PC-9 (cell line): ENCODE measurements around the gene RNF40. TPM values are rescaled to one million over a fixed set of nuclear protein-coding genes. Genes with fewer than 3 reads are reported as not detected.

Source experiments
- BruUV-seq: library from RNA; stranded (reverse); fragments of 400-500 nt; replicated peaks from 2 replicates; lab custom pipeline; 2021; lab: Mats Ljungman, UMichigan
- CTCF ChIA-PET: fragments of 300-600 bp; sonication (Branson Sonifier 250); formaldehyde crosslinking; loops from one replicate; lab custom pipeline; 2022; ENCODE audit warnings: antibody characterized with exemption; lab: Charles Lee
- POLR2A ChIA-PET: fragments of 300-600 bp; sonication (Branson Sonifier 250); formaldehyde crosslinking; loops from one replicate; lab custom pipeline; 2022; ENCODE audit warnings: antibody characterized with exemption; ENCODE audit not compliant: unreplicated experiment; lab: Charles Lee
- DNase-seq, 2 experiments: peaks; one replicate each; pipeline versions ENCODE4 v3.0.0 to v3.0.0-alpha.2; 2015 to 2022; ENCODE audit warnings: mixed read lengths in 1 of 2
- H2AFZ ChIP-seq: fragments of 200-600 bp; sonication (generic); 2 replicates; pipeline ENCODE4 v1.8.1; 2017; ENCODE audit warnings: antibody characterized with exemption
- H3F3A ChIP-seq: fragments of 200-600 bp; sonication (generic); 2 replicates; pipeline ENCODE4 v1.8.1; 2017; ENCODE audit warnings: antibody characterized with exemption, mild to moderate bottlenecking, low read depth; ENCODE audit not compliant: insufficient read depth
- H3K27ac ChIP-seq: fragments of 200-600 bp; sonication (generic); 2 replicates; pipeline ENCODE4 v1.6.1; 2016; ENCODE audit warnings: mixed run types
- H3K27me3 ChIP-seq: fragments of 200-600 bp; sonication (generic); 2 replicates; pipeline ENCODE4 v1.6.1; 2016; ENCODE audit warnings: low read depth, mixed run types; ENCODE audit not compliant: insufficient read depth
- H3K36me3 ChIP-seq: fragments of 200-600 bp; sonication (generic); 2 replicates; pipeline ENCODE4 v1.6.1; 2016; ENCODE audit warnings: low read depth, mixed run types
- H3K4me1 ChIP-seq: fragments of 200-600 bp; sonication (generic); replicated peaks from 2 replicates; pipeline ENCODE4 v1.6.1; 2016; ENCODE audit warnings: mixed run types; ENCODE audit not compliant: insufficient read depth
- H3K4me2 ChIP-seq: fragments of 200-600 bp; sonication (generic); 2 replicates; pipeline ENCODE4 v1.6.1; 2017; ENCODE audit warnings: mixed run types
- H3K4me3 ChIP-seq: fragments of 200-600 bp; sonication (generic); 2 replicates; pipeline ENCODE4 v1.6.1; 2016; ENCODE audit warnings: mixed run types
- H3K79me2 ChIP-seq: fragments of 200-600 bp; sonication (generic); 2 replicates; pipeline ENCODE4 v1.6.1; 2017; ENCODE audit warnings: low read depth, mixed run types
- H3K9me2 ChIP-seq: fragments of 200-600 bp; sonication (generic); 2 replicates; pipeline ENCODE4 v1.8.1; 2017; ENCODE audit warnings: mild to moderate bottlenecking; ENCODE audit not compliant: insufficient read depth
- H3K9me3 ChIP-seq: fragments of 200-600 bp; sonication (generic); 2 replicates; pipeline ENCODE4 v1.8.1; 2016; ENCODE audit warnings: low read depth; ENCODE audit not compliant: insufficient read depth
- H4K20me1 ChIP-seq: fragments of 200-600 bp; sonication (generic); 2 replicates; pipeline ENCODE4 v1.8.1; 2017; ENCODE audit not compliant: insufficient read depth
- CTCF ChIP-seq: fragments of 200-600 bp; sonication (generic); conservative IDR thresholded peaks from 2 replicates; pipeline ENCODE4 v1.6.1; 2017; ENCODE audit warnings: mixed run types, antibody characterized with exemption, mild to moderate bottlenecking, moderate library complexity
- EZH2 ChIP-seq: fragments of 200-600 bp; sonication (generic); IDR thresholded peaks from 2 replicates; pipeline ENCODE4 v1.8.0; 2017; ENCODE audit warnings: antibody characterized with exemption, low read depth
- intact Hi-C: fragments of 100-400 bp; cut with micrococcal nuclease; formaldehyde crosslinking; loops from one replicate; pipeline ENCODE4 v1.10.0; 2022; ENCODE audit not compliant: unreplicated experiment
- total RNA-seq: library from RNA; stranded (reverse); gene quantifications from 2 replicates; pipeline ENCODE4 v1.2.3, GENCODE V29; 2021

RNF40 gene
- total RNA-seq, 1 experiment from 2014 or later, result 178 TPM

GRCh38 chr16:30761427-30761927 lies 645 bp upstream of the RNF40 start:
- TF ChIP-seq EZH2 (no peak), CTCF (no peak)
- Histone ChIP-seq H3K4me3 (peak overlapping the region; percentile 83), H3K4me2 (peak overlapping the region; percentile 80), H3K79me2 (peaks cover 34% of the 10 kb centered on the region), H4K20me1 (peaks cover 11% of the 10 kb centered on the region), H3K27me3 (no peaks in the 10 kb centered on the region), H3F3A (peaks cover 30% of the 10 kb centered on the region; the same call in 1 of the 2 replicates), H3K9me3 (no peaks in the 10 kb centered on the region), H3K4me1 (peaks cover 24% of the 10 kb centered on the region), H3K36me3 (peaks cover 33% of the 10 kb centered on the region), H3K27ac (no peak overlapping the region), H3K9me2 (no peaks in the 10 kb centered on the region), H2AFZ (peak overlapping the region; percentile 89)
- DNase-seq, result peak in 1 of 2 experiments; percentile 51
- CTCF ChIA-PET, result no interaction called here
- intact Hi-C loops, result loop anchor here (10.0 kb wide), 1 partner anchor 207 kb away; the partner anchor contains the start of gene ZNF764
- POLR2A ChIA-PET, result no interaction called here
- TSS peak; percentile 65 for BruUV-seq

GRCh38 chr16:30762991-30763725 lies 1.0 kb downstream of the RNF40 start:
- ChIA-PET CTCF (no interaction called here), POLR2A (interaction anchor here (0.6 kb wide), 1 partner anchor 104 kb away, joined by 4 read pairs; no protein-coding TSS in a partner anchor)
- Histone ChIP-seq H3K9me3 (no peaks in the 10 kb centered on the region), H3K27ac (peak overlapping the region; percentile 2; the same call in 1 of the 2 replicates), H3K4me2 (peak overlapping the region; percentile 99), H3K4me3 (peak overlapping the region; percentile 83), H3K4me1 (peaks cover 24% of the 10 kb centered on the region), H3K9me2 (no peaks in the 10 kb centered on the region), H4K20me1 (peaks cover 11% of the 10 kb centered on the region), H3K27me3 (no peaks in the 10 kb centered on the region), H3K36me3 (peaks cover 45% of the 10 kb centered on the region), H2AFZ (peak overlapping the region; percentile 72; the same call in 1 of the 2 replicates), H3K79me2 (peaks cover 34% of the 10 kb centered on the region), H3F3A (peaks cover 28% of the 10 kb centered on the region; the same call in 1 of the 2 replicates)
- intact Hi-C loops, result loop anchor here (1.0 to 10.0 kb wide), 5 partner anchors 15 to 208 kb away; partner anchors contain the start of genes FBRS, PHKG2, SRCAP and ZNF764
- no peak for DNase-seq
- no TSS peak for BruUV-seq
- TF ChIP-seq CTCF (no peak), EZH2 (no peak)

GRCh38 chr16:30764086-30764485 lies 2.0 kb downstream of the RNF40 start:
- H3K4me1 ChIP-seq, result peaks cover 24% of the 10 kb centered on the region
- H3K4me2 ChIP-seq, result peak overlapping the region; percentile 99; the same call in 1 of the 2 replicates
- no TSS peak for BruUV-seq
- intact Hi-C loops, result loop anchor here (10.0 kb wide), 1 partner anchor 209 kb away; the partner anchor contains the start of gene ZNF764
- ChIA-PET CTCF (interaction anchor here (0.6 kb wide), 1 partner anchor 1116 kb away, joined by 3 read pairs; no protein-coding TSS in a partner anchor), POLR2A (no interaction called here)
- no peak overlapping the region for H2AFZ ChIP-seq
- TF ChIP-seq EZH2 (no peak), CTCF (no peak)
- no peaks in the 10 kb centered on the region for H3K9me3 ChIP-seq
- DNase-seq, result no peak
- peaks cover 28% of the 10 kb centered on the region; the same call in 1 of the 2 replicates for H3F3A ChIP-seq
- H3K4me3 ChIP-seq, result no peak overlapping the region
- H3K27ac ChIP-seq, result no peak overlapping the region
- peaks cover 34% of the 10 kb centered on the region for H3K79me2 ChIP-seq
- H3K36me3 ChIP-seq, result peaks cover 46% of the 10 kb centered on the region
- H3K27me3 ChIP-seq, result no peaks in the 10 kb centered on the region
- H4K20me1 ChIP-seq, result peaks cover 11% of the 10 kb centered on the region
- H3K9me2 ChIP-seq, result no peaks in the 10 kb centered on the region
